Right renal cortex interstitium (tissue), 3 donors: ENCODE data around the gene IRX4. TPM values are rescaled to one million over a fixed set of nuclear protein-coding genes. Genes with fewer than 3 reads are reported as not detected.

Experiments used
- polyA plus RNA-seq, 3 donors: library from polyadenylated mRNA; unstranded; fragments of 120-200 nt; gene quantifications; one replicate each; pipeline ENCODE4 v1.2.1, GENCODE V29; 2013; ENCODE audit not compliant: insufficient read length in 3 of 3

IRX4 gene
- polyA plus RNA-seq, 3 donors = 0.24 to 0.61 (median 0.29) TPM

Other genes with a start within 250 kb of the IRX4 start
- gene MRPL36, start 83.1 kb downstream of the IRX4 start, polyA plus RNA-seq = 10 to 100 TPM; 36.6 to 44.6 (median 42.1) TPM
- 10 to 100 TPM; 52.6 to 61.3 (median 54.6) TPM for gene NDUFS6, start 81.5 kb downstream of the IRX4 start, polyA plus RNA-seq